GM18907 (cell line): ENCODE data around the gene HSFX1.

Experiments used
- ATAC-seq: cut with Tn5 transposase; IDR thresholded peaks from one replicate; pipeline ENCODE4 v1.9.1; 2021; ENCODE audit warnings: mild to moderate bottlenecking, moderate library complexity; ENCODE audit not compliant: unreplicated experiment

HSFX1 gene

DNA sequence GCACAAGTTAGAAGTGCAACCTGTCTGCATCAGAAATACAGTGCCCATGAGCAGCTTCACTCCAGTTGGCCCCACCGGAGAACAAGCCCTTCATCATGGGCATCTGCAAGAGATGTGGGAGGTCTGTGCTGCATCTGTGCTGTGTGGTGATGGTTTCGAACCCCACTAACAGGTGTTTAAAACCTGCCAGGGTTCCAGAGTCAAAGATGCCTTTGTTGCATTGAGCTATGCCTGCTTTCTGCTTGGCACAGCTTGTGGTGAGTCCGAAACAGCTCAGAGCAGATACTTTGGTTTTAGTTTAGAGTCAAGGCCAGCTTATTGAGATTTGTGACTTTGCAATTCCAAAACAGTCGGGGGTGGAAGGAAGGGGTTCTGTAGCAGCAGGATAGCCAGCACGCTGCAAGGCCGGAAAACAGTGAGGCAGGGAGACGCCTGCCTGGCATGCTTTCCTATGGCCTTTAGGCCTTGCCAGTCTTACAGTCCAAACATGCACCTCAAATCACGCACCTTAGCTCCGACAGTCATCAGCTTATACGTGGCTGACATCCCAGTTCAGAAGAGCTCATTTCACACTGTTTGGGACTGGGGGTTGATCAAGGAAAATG, 29.7 kb downstream of the HSFX1 start:
- ATAC-seq: no peak

DNA sequence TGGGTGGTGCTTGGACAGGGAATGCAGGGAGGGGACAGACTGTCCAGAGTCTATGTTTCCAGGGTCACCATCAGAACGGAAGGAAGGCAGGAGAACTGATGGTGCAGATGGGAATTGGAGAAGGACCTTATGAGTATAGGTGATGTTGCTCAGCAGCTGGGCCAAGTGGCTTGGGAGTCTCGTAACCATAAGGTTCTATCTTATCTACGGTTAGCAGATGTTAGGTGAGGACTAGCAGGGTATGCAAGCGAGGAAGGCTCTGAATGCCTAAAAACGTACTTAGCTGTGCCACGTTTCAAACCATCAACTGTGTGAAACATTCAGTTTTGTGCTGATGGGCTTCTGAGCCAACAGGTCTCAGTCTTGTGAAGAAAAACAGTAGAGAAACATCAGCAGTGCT, 30.2 kb downstream of the HSFX1 start:
- ATAC-seq: no peak

DNA sequence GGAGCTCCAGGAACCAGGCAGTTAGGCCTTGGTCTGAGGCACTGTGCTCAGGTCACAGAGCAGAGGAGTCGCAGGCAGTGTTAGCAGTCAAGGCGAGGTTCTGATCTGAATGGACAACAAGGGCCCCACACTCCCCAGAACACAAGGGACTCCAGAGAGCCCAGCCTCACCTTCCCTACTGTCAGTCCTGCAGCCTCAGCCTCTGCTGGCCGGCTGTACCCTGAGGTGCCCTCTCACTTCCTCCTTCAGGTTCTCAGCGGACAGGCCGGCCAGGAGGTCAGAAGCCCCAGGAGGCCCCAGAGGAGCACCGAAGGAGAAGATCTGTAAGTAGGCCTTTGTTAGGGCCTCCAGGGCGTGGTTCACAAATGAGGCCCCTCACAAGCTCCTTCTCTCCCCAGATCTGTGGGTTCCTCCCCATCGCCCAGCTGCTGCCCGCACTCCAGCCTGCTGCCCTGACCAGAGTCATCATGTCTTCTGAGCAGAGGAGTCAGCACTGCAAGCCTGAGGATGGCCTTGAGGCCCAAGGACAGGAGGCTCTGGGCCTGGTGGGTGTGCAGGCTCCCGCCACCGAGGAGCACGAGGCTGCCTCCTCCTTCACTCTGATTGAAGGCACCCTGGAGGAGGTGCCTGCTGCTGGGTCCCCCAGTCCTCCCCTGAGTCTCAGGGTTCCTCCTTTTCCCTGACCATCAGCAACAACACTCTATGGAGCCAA, 34.0 kb downstream of the HSFX1 start:
- no peak for ATAC-seq

DNA sequence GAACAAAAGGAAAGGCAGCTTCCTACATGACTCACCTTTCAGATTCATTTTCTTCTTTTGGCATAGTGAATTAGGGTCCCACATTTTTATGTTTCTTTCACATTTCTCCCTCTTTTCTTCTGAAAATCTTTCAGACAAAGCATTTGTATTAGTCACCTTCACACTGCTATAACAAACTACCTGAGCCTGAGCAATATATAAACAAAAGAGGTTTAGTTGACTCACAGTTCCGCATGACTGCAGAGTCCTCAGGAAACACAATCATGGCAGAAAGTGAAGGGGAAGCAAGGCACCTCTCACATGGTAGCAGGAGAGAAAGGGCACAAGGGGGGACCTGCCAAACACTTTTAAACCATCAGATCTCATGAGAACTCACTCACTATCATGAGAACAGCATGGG, 44.8 kb downstream of the HSFX1 start:
- ATAC-seq: no peak

DNA sequence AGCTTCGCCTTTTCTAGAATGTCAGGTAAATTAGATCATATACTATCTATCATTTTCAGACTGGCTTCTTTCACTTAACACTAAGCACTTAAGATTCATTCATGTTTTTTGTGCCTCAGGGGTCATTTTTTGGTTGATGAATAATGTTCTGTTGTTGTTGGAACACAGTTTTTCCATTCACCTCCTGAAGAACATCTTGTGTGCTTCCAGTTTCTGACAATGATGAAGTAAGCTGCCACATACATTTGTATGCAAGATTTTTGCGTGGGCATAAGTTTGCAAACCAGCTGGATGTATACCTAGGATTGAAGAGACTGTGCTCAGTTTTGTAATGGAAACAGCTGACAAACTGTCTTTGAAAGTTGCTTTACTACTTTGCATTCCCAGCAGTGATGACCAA, 45.5 kb downstream of the HSFX1 start:
- ATAC-seq: no peak

DNA sequence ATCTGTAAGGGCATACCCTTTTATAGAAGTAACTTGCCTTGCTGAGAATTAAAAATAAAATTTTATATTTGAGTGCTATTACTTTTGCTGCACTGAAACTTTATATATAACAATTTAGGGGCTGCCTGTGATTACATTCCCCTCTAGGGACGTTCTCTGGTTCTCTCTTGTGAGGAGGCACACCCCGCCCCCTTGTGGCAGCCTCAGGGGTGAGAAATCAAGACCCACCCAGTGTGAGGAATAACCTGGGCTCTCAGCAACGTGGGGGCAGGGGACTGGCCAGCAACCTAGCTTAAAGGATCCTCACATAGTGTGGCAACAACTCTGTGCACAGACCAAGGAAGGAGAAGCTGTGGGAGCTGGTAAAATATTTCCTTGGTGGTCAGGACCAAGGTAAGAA, 51.6 kb downstream of the HSFX1 start:
- no peak for ATAC-seq
